SK-N-SH (cell line): ENCODE results near the gene TACR2.

Experiments
- CTCF ChIP-seq: fragments of 200-600 bp; sonication (generic); IDR thresholded peaks from 2 replicates; pipeline ENCODE4 v1.6.1; 2017; ENCODE audit warnings: antibody characterized with exemption, mild to moderate bottlenecking, moderate library complexity
- EP300 ChIP-seq, 2 experiments: IDR thresholded peaks; 2 replicates each; pipeline versions ENCODE4 v1.4.0 to v1.6.1; 2012; ENCODE audit warnings: borderline replicate concordance in 1 of 2, low read depth in 1 of 2, low read length in 1 of 2
- EZH2phosphoT487 ChIP-seq: fragments of 200-600 bp; sonication (generic); IDR thresholded peaks from 2 replicates; pipeline ENCODE4 v1.6.1; 2017; ENCODE audit warnings: low read depth, mixed run types, mild to moderate bottlenecking, antibody characterized with exemption, moderate library complexity, borderline replicate concordance
- JUND ChIP-seq: IDR thresholded peaks from 2 replicates; pipeline ENCODE4 v1.4.0; 2012
- NRF1 ChIP-seq: IDR thresholded peaks from 2 replicates; pipeline ENCODE4 v1.6.1; 2012; ENCODE audit warnings: low read depth, mild to moderate bottlenecking, low read length
- POLR2AphosphoS5 ChIP-seq: IDR thresholded peaks from 2 replicates; pipeline ENCODE4 v1.6.1; 2012; ENCODE audit warnings: low read depth, low read length
- RAD21 ChIP-seq: IDR thresholded peaks from 2 replicates; pipeline ENCODE4 v1.6.1; 2012; ENCODE audit warnings: mild to moderate bottlenecking, low read length
- REST ChIP-seq: IDR thresholded peaks from 2 replicates; pipeline ENCODE4 v1.6.1; 2012; ENCODE audit warnings: mild to moderate bottlenecking, low read depth, low read length, moderate library complexity
- RFX5 ChIP-seq: IDR thresholded peaks from 2 replicates; pipeline ENCODE4 v1.6.1; 2012; ENCODE audit warnings: mild to moderate bottlenecking, improper control_type of control experiment, low read length
- RXRA ChIP-seq: IDR thresholded peaks from 2 replicates; pipeline ENCODE4 v1.4.0; 2012; ENCODE audit warnings: low read depth, mild to moderate bottlenecking, borderline replicate concordance
- SMC3 ChIP-seq: IDR thresholded peaks from 2 replicates; pipeline ENCODE4 v1.6.1; 2012; ENCODE audit warnings: low read depth, low read length, improper control_type of control experiment
- TCF12 ChIP-seq: IDR thresholded peaks from 2 replicates; pipeline ENCODE4 v1.4.0; 2012
- ZBTB33 ChIP-seq: IDR thresholded peaks from 2 replicates; pipeline ENCODE4 v1.4.0; 2012; ENCODE audit warnings: low read depth, borderline replicate concordance
- TF ChIP-seq, protein P1 (sequence below): IDR thresholded peaks from 2 replicates; pipeline ENCODE4 v1.4.0; 2012; ENCODE audit warnings: low read depth

DNA sequence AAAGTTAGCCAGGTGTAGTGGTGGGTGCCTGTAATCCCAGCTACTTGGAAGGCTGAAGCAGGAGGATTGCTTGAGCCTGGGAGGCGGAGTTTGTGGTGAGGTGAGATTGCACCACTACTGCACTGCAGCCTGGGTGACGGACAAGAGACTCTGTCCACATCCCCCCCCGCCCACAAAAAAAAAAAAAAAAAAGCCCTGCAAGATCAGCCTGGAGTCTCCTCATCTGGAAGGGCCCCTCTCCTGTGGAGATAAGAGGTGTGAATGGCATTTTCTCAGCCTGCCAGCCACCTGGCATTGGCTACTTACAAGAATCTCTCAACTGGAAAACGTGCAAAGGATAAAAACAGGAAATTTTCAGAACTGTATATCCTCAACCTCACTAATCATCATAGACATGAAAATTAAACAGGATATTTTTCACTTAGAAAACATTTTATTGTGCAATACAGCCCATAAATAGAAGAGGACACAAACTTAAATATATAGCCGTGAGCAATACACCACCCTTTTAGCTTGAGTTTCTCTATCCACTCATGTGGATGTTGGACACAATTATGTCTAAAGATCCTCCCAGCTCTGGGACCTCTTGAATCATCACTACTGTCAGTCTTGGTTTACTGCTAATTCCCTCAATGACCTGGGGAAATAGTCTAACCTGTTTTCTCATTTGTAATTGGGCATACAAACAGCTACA lies 23.2 kb upstream of the TACR2 start:
- TF ChIP-seq CTCF (no peak), EP300 (IDR thresholded peaks at IDR 0.05; ENCODE audit: borderline replicate concordance in 1 of 2, low read depth in 1 of 2, low read length in 1 of 2) (no peak), RFX5 (no peak), POLR2AphosphoS5 (no peak), SMC3 (no peak), RXRA (no peak), REST (no peak), RAD21 (no peak), JUND (no peak), TCF12 (no peak), EZH2phosphoT487 (no peak), ZBTB33 (no peak), NRF1 (no peak)
- TF ChIP-seq, protein P1, sequence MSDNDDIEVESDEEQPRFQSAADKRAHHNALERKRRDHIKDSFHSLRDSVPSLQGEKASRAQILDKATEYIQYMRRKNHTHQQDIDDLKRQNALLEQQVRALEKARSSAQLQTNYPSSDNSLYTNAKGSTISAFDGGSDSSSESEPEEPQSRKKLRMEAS = no peak
